GM23338 (cell line): Measurements from ENCODE around the gene LEFTY2. TPM values are rescaled to one million over a fixed set of nuclear protein-coding genes. Genes with fewer than 3 reads are reported as not detected.

Experiments
- ATAC-seq: fragments of 200-7000 bp; cut with Tn5 transposase; 3 replicates; pipeline ENCODE4 v1.9.1; 2020
- DNase-seq: peaks from one replicate; pipeline ENCODE4 v3.0.0-alpha.2; 2015; ENCODE audit warnings: low spot score
- H2AFZ ChIP-seq: fragments of 200-600 bp; sonication (generic); 2 replicates; pipeline ENCODE4 v1.8.0; 2016; ENCODE audit warnings: antibody characterized with exemption, mild to moderate bottlenecking, moderate library complexity
- H3F3A ChIP-seq: fragments of 200-600 bp; sonication (generic); replicated peaks from 2 replicates; pipeline ENCODE4 v1.8.0; 2017; ENCODE audit warnings: antibody characterized with exemption, mixed run types, low read depth
- H3K27ac ChIP-seq: fragments of 200-600 bp; sonication (generic); 2 replicates; pipeline ENCODE4 v1.6.1; 2016; ENCODE audit warnings: low read depth
- H3K27me3 ChIP-seq: fragments of 200-600 bp; sonication (generic); 2 replicates; pipeline ENCODE4 v1.8.0; 2016; ENCODE audit warnings: mild to moderate bottlenecking, mixed run types, moderate library complexity; ENCODE audit not compliant: insufficient read depth
- H3K36me3 ChIP-seq: fragments of 200-600 bp; sonication (generic); 2 replicates; pipeline ENCODE4 v1.8.0; 2016; ENCODE audit warnings: mild to moderate bottlenecking; ENCODE audit not compliant: insufficient read depth
- H3K4me1 ChIP-seq: fragments of 200-600 bp; sonication (generic); 2 replicates; pipeline ENCODE4 v1.8.0; 2016; ENCODE audit warnings: mild to moderate bottlenecking, moderate library complexity; ENCODE audit not compliant: insufficient read depth
- H3K4me2 ChIP-seq: fragments of 200-600 bp; sonication (generic); 2 replicates; pipeline ENCODE4 v1.7.1; 2017; ENCODE audit warnings: mixed run types
- H3K4me3 ChIP-seq: fragments of 200-600 bp; sonication (generic); 2 replicates; pipeline ENCODE4 v1.6.1; 2016; ENCODE audit warnings: mixed run types
- H3K79me2 ChIP-seq: fragments of 200-600 bp; sonication (generic); replicated peaks from 2 replicates; pipeline ENCODE4 v1.8.0; 2017; ENCODE audit warnings: mild to moderate bottlenecking; ENCODE audit not compliant: insufficient read depth
- H3K9me2 ChIP-seq: fragments of 200-600 bp; sonication (generic); 2 replicates; pipeline ENCODE4 v1.8.0; 2017; ENCODE audit not compliant: insufficient read depth
- H4K20me1 ChIP-seq: fragments of 200-600 bp; sonication (generic); replicated peaks from 2 replicates; pipeline ENCODE4 v1.8.0; 2017; ENCODE audit warnings: mild to moderate bottlenecking; ENCODE audit not compliant: insufficient read depth
- H3K27ac Mint-ChIP-seq: 2 replicates; pipeline ENCODE4 v1.8.0; 2020; ENCODE audit warnings: inconsistent platforms, mild to moderate bottlenecking, moderate library complexity, mixed read lengths
- H3K27me3 Mint-ChIP-seq: 3 replicates; pipeline ENCODE4 v1.8.0; 2022; ENCODE audit warnings: low read depth, mild to moderate bottlenecking, moderate library complexity, mixed read lengths, inconsistent platforms; ENCODE audit not compliant: insufficient read depth, poor library complexity
- H3K36me3 Mint-ChIP-seq: 3 replicates; pipeline ENCODE4 v1.8.0; 2021; ENCODE audit warnings: low read depth, mild to moderate bottlenecking, inconsistent platforms, moderate library complexity, mixed read lengths
- H3K4me1 Mint-ChIP-seq: 3 replicates; pipeline ENCODE4 v1.8.0; 2020; ENCODE audit warnings: mild to moderate bottlenecking, inconsistent platforms, mixed read lengths
- H3K4me3 Mint-ChIP-seq: 3 replicates; pipeline ENCODE4 v1.8.0; 2021; ENCODE audit warnings: moderate library complexity, mild to moderate bottlenecking, inconsistent platforms, mixed read lengths
- H3K9me3 Mint-ChIP-seq: 3 replicates; pipeline ENCODE4 v1.8.0; 2020; ENCODE audit warnings: moderate library complexity, mild to moderate bottlenecking, inconsistent platforms, mixed read lengths
- CREB1 ChIP-seq: fragments of 250-450 bp; sonication (Bioruptor Pico); IDR thresholded peaks from 2 replicates; pipeline ENCODE4 v1.5.0; 2020; ENCODE audit warnings: low read depth, mild to moderate bottlenecking, moderate library complexity
- CTCF ChIP-seq, 2 experiments: fragments of 200-600 bp in 1 of 2; sonication (generic) in 1 of 2; conservative IDR thresholded peaks; 2 replicates each; pipeline versions ENCODE4 v1.5.1 to v1.6.1; 2016 to 2017; ENCODE audit warnings: antibody characterized with exemption in 2 of 2, low read depth in 2 of 2, mild to moderate bottlenecking in 2 of 2, moderate library complexity in 1 of 2
- ETS1 ChIP-seq: IDR thresholded peaks from 2 replicates; pipeline ENCODE4 v1.6.1; 2016; ENCODE audit warnings: antibody characterized with exemption
- EZH2 ChIP-seq: fragments of 200-600 bp; sonication (generic); IDR thresholded peaks from one replicate; pipeline ENCODE4 v1.8.0; 2017; ENCODE audit warnings: antibody characterized with exemption, mild to moderate bottlenecking, low read depth; ENCODE audit not compliant: unreplicated experiment
- EZH2phosphoT487 ChIP-seq: fragments of 200-600 bp; sonication (generic); IDR thresholded peaks from one replicate; pipeline ENCODE4 v1.8.1; 2018; ENCODE audit warnings: antibody characterized with exemption; ENCODE audit not compliant: unreplicated experiment
- JUNB ChIP-seq: IDR thresholded peaks from one replicate; pipeline ENCODE4 v1.6.1; 2016; ENCODE audit warnings: antibody characterized with exemption; ENCODE audit not compliant: unreplicated experiment
- NANOG ChIP-seq: IDR thresholded peaks from 2 replicates; pipeline ENCODE4 v1.6.1; 2016; ENCODE audit warnings: antibody characterized with exemption, borderline replicate concordance
- POLR2AphosphoS5 ChIP-seq: IDR thresholded peaks from 2 replicates; pipeline ENCODE4 v1.6.1; 2016; ENCODE audit warnings: antibody characterized with exemption, low read depth
- REST ChIP-seq: IDR thresholded peaks from one replicate; pipeline ENCODE4 v1.6.1; 2018; ENCODE audit warnings: antibody characterized with exemption; ENCODE audit not compliant: unreplicated experiment
- STAT1 ChIP-seq: IDR thresholded peaks from one replicate; pipeline ENCODE4 v1.6.1; 2016; ENCODE audit warnings: antibody characterized with exemption; ENCODE audit not compliant: unreplicated experiment
- ZNF114 ChIP-seq: fragments of 250-450 bp; sonication (Bioruptor Pico); IDR thresholded peaks from 2 replicates; pipeline ENCODE4 v1.5.0; 2020; ENCODE audit warnings: mild to moderate bottlenecking, moderate library complexity
- ZNF331 ChIP-seq: fragments of 250-450 bp; sonication (Bioruptor Pico); IDR thresholded peaks from 2 replicates; pipeline ENCODE4 v1.5.0; 2020; ENCODE audit warnings: low read depth, mild to moderate bottlenecking, moderate library complexity
- ZNF462 ChIP-seq: fragments of 250-450 bp; sonication (Bioruptor Pico); IDR thresholded peaks from 2 replicates; pipeline ENCODE4 v1.5.0; 2020; ENCODE audit warnings: mild to moderate bottlenecking, moderate library complexity
- polyA plus RNA-seq: library from polyadenylated mRNA; unstranded; fragments of >200 nt; fragmentation: Nextera tagmentation; extraction: Ambion mirVana; gene quantifications from 2 replicates; pipeline ENCODE4 v1.2.1, GENCODE V29; 2016
- total RNA-seq: library from RNA; depleted of rRNA; stranded (reverse); fragments of >200 nt; shearing (Covaris generic); gene quantifications from 2 replicates; pipeline ENCODE4 v1.2.3, GENCODE V29; 2014

LEFTY2 gene
- total and polyA plus RNA-seq, 2 experiments from 2014 or later: 8.3 to 12.4 TPM

- H3K27me3 Mint-ChIP-seq: peaks cover 10% of the 10 kb centered on the region
- H3K36me3 ChIP-seq: peaks cover 50% of the 10 kb centered on the region
These were observed 40.7 kb upstream of the LEFTY2 start for GRCh38 chr1:225981714-225982113.

More at GRCh38 chr1:225981714-225982113, 40.7 kb upstream of the LEFTY2 start:
- DNase-seq (no peak), ATAC-seq (no peak)
- Histone ChIP-seq H2AFZ (no peak overlapping the region), H3K4me1 (no peaks in the 10 kb centered on the region), H3K27me3 (no peaks in the 10 kb centered on the region), H4K20me1 (peaks cover 3% of the 10 kb centered on the region; the same call in 1 of the 2 replicates), H3K4me3 (no peak overlapping the region), H3K27ac (no peak overlapping the region), H3K9me2 (no peaks in the 10 kb centered on the region), H3K4me2 (no peak overlapping the region), H3K79me2 (peaks cover 10% of the 10 kb centered on the region), H3F3A (0 out of 2 replicates have a peak, but pooled peaks cover 6% of the 10 kb centered on the region)
- peaks cover 76% of the 10 kb centered on the region for H3K36me3 Mint-ChIP-seq
- peaks cover 5% of the 10 kb centered on the region; the same call in 2 of the 3 replicates for H3K9me3 Mint-ChIP-seq
- H3K4me1 Mint-ChIP-seq: no peaks in the 10 kb centered on the region; the same call in 2 of the 3 replicates
- H3K4me3 Mint-ChIP-seq: no peak overlapping the region
- H3K27ac Mint-ChIP-seq: no peak overlapping the region
- TF ChIP-seq REST: no peak
- TF ChIP-seq EZH2: no peak
- TF ChIP-seq CREB1: no peak
- TF ChIP-seq NANOG: no peak
- no peak for TF ChIP-seq ZNF114 (CRISPR knock-in tag)
- TF ChIP-seq EZH2phosphoT487: no peak
- no peak for TF ChIP-seq ZNF462 (CRISPR knock-in tag)
- TF ChIP-seq CTCF (conservative IDR thresholded peaks at IDR 0.05; ENCODE audit: low read depth in 2 of 2): no peak
- no peak for TF ChIP-seq JUNB
- no peak for TF ChIP-seq POLR2AphosphoS5
- TF ChIP-seq STAT1: no peak
- no peak for TF ChIP-seq ZNF331 (CRISPR knock-in tag)
- no peak for TF ChIP-seq ETS1
